ENCODE results near the gene CHKA.

The CHKA gene

GRCh38 chr11:68013611-68014156 is 107.5 kb downstream of the CHKA start:
- no peak for DNase-seq (ENCODE audit: low spot score)

GRCh38 chr11:68012843-68013610 is 108.2 kb downstream of the CHKA start:
- DNase-seq (ENCODE audit: low spot score) = no peak

- DNase-seq (ENCODE audit: low spot score) = no peak
These were observed 108.9 kb downstream of the CHKA start for GRCh38 chr11:68012044-68012842.

GRCh38 chr11:68011051-68011943 is 109.9 kb downstream of the CHKA start:
- DNase-seq (ENCODE audit: low spot score) = no peak

- no peak for DNase-seq (ENCODE audit: low spot score)
These were observed 110.8 kb downstream of the CHKA start, which contains the start of gene ALDH3B1 for GRCh38 chr11:68010090-68011041. Gene ALDH3B1, plus strand, starts transcription at chr11:68010327. Its CDS starts 4,971 bp downstream, at chr11:68015298.

GRCh38 chr11:68009391-68010089 is 111.6 kb downstream of the CHKA start:
- DNase-seq (ENCODE audit: low spot score) = no peak

- DNase-seq (ENCODE audit: low spot score) = no peak
These were observed 112.5 kb downstream of the CHKA start for GRCh38 chr11:68008381-68009337.

- DNase-seq (ENCODE audit: low spot score) = no peak
These were observed 113.4 kb downstream of the CHKA start for GRCh38 chr11:68007498-68008380.

GRCh38 chr11:68006606-68007166 is 114.5 kb downstream of the CHKA start:
- DNase-seq (ENCODE audit: low spot score) = no peak

GRCh38 chr11:68004551-68005335 is 116.4 kb downstream of the CHKA start:
- DNase-seq (ENCODE audit: low spot score) = no peak

GRCh38 chr11:68003846-68004550 is 117.2 kb downstream of the CHKA start, which contains the start of gene UNC93B1:
Gene UNC93B1, minus strand, starts transcription at chr11:68004097. Its CDS starts 54 bp downstream, at chr11:68004043.
- peak; percentile 77 for DNase-seq (ENCODE audit: low spot score)

- no peak for DNase-seq (ENCODE audit: low spot score)
These were observed 118.0 kb downstream of the CHKA start for GRCh38 chr11:68002938-68003845.
